Brain microvascular endothelial cell (primary cell): ENCODE measurements around the gene APBA1.

Experiments used
- DNase-seq: peaks from one replicate; pipeline ENCODE4 v3.0.0-alpha.2; 2020
- H3K27ac ChIP-seq: fragments of 250-450 bp; sonication (Bioruptor Pico); 2 replicates; pipeline ENCODE4 v1.5.1; 2020; ENCODE audit warnings: mild to moderate bottlenecking, moderate library complexity
- H3K27me3 ChIP-seq: fragments of 250-450 bp; sonication (Bioruptor Pico); replicated peaks from 2 replicates; pipeline ENCODE4 v1.5.1; 2020; ENCODE audit warnings: mild to moderate bottlenecking
- H3K36me3 ChIP-seq: fragments of 250-450 bp; sonication (Bioruptor Pico); replicated peaks from 2 replicates; pipeline ENCODE4 v1.5.1; 2020; ENCODE audit warnings: mild to moderate bottlenecking
- H3K4me3 ChIP-seq: 2 replicates; pipeline ENCODE4 v1.5.1; 2011; ENCODE audit warnings: low read depth, mild to moderate bottlenecking, control low read depth, low read length, moderate library complexity
- in situ Hi-C: cut with HindIII; loops from 2 replicates; pipeline ENCODE4 v1.10.0; 2017; ENCODE audit warnings: low sequenced_read_pairs, low pct_ligation_motif_present
- TF ChIP-seq, protein P1 (sequence below): IDR thresholded peaks from 2 replicates; pipeline ENCODE4 v1.5.1; 2011; ENCODE audit warnings: low read depth, mild to moderate bottlenecking, moderate library complexity, low read length, control low read depth, inconsistent platforms; ENCODE audit errors: missing control alignments

APBA1 gene

DNA sequence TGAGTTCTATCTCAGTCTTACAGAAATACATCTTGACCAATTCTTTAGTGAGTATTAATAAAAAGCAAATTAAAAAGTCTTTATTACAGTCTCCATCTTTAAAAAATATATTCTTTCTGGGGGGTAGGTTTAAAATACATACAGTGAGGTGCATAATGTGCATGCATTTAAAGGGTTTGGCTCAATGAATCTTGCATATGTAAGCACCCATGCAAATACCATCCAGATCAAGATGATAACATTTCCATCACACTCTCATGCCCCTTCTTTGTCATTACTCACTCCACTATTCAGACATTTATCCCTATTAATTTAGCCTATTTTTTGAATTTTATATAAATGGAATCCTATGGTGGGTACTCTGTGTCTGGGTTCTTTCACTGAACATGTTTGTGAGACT is 113.0 kb downstream of the APBA1 start:
- Histone ChIP-seq H3K4me3 (no peak overlapping the region), H3K27me3 (peaks cover 4% of the 10 kb centered on the region), H3K27ac (no peak overlapping the region), H3K36me3 (no peaks in the 10 kb centered on the region)
- in situ Hi-C loops: no loop called here
- DNase-seq: no peak
- TF ChIP-seq, protein P1, sequence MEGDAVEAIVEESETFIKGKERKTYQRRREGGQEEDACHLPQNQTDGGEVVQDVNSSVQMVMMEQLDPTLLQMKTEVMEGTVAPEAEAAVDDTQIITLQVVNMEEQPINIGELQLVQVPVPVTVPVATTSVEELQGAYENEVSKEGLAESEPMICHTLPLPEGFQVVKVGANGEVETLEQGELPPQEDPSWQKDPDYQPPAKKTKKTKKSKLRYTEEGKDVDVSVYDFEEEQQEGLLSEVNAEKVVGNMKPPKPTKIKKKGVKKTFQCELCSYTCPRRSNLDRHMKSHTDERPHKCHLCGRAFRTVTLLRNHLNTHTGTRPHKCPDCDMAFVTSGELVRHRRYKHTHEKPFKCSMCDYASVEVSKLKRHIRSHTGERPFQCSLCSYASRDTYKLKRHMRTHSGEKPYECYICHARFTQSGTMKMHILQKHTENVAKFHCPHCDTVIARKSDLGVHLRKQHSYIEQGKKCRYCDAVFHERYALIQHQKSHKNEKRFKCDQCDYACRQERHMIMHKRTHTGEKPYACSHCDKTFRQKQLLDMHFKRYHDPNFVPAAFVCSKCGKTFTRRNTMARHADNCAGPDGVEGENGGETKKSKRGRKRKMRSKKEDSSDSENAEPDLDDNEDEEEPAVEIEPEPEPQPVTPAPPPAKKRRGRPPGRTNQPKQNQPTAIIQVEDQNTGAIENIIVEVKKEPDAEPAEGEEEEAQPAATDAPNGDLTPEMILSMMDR: no peak

DNA sequence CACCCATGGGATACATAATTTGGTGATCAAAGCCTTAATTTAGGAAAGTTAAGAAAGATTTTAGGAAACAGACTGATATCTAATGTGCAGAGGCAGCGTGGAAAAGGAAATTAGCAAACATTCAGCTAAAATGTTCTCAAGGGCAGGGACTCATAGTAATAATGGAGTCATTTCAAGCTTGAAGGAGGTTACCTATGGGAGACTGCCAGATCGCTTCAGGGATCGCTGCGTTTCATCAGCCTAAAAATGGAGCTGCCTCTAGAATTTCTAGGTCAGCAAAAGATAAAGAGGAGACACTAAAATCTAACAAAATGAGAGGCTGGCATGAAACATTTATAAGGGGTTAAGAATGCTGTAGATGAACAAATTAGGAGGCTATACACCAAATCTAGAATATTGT is 115.5 kb downstream of the APBA1 start:
- Histone ChIP-seq H3K27ac (no peak overlapping the region), H3K36me3 (no peaks in the 10 kb centered on the region), H3K27me3 (peaks cover 8% of the 10 kb centered on the region), H3K4me3 (no peak overlapping the region)
- in situ Hi-C loops: no loop called here
- TF ChIP-seq, protein P1: no peak
- no peak for DNase-seq

DNA sequence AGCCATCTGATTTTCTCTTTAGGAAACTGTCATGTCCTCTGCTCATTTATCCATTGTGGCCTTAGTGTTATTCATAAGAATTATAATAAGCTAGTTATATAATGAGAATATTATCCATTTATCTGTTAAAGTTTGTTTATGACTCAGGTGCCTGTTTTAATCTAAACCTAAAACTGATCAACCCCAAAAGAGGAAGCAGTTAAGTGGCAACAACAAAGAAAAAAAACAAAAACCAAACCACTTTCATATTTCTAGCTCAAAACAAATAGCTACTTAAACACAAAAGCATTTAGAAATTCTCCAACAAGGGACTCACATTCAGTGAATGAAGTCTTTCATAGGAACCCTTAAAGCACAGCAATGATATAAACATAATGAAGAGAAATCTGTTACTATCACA is 116.4 kb downstream of the APBA1 start:
- in situ Hi-C loops: no loop called here
- no peak overlapping the region for H3K27ac ChIP-seq

DNA sequence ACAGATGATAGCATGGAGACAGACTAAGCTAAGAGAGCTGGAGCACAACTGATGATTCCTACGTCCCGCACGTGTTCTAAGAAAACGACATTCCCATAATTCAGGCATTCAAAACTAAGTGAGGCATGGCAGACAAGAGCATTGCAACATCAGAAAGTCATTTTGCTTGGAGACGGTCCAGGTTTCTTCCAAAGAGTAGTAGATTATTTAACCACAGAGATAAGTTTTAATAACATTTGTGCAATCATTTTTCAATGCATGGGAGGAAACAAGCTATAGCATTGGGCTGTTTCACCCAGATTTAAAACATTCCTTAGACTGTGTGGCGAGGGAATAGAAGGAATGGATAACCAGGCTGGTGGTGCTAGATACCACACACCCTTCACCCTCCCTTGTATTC is 117.2 kb downstream of the APBA1 start:
- H3K27ac ChIP-seq: no peak overlapping the region
- peak; percentile 98 for DNase-seq
- H3K4me3 ChIP-seq: no peak overlapping the region
- H3K36me3 ChIP-seq: no peaks in the 10 kb centered on the region
- peaks cover 8% of the 10 kb centered on the region for H3K27me3 ChIP-seq
- TF ChIP-seq, protein P1: no peak
- in situ Hi-C loops: no loop called here

More for the DNA sequence above, 116.4 kb downstream of the APBA1 start:
- Histone ChIP-seq H3K36me3 (no peaks in the 10 kb centered on the region), H3K4me3 (no peak overlapping the region), H3K27me3 (peaks cover 8% of the 10 kb centered on the region)
- DNase-seq: no peak
- TF ChIP-seq, protein P1: no peak

DNA sequence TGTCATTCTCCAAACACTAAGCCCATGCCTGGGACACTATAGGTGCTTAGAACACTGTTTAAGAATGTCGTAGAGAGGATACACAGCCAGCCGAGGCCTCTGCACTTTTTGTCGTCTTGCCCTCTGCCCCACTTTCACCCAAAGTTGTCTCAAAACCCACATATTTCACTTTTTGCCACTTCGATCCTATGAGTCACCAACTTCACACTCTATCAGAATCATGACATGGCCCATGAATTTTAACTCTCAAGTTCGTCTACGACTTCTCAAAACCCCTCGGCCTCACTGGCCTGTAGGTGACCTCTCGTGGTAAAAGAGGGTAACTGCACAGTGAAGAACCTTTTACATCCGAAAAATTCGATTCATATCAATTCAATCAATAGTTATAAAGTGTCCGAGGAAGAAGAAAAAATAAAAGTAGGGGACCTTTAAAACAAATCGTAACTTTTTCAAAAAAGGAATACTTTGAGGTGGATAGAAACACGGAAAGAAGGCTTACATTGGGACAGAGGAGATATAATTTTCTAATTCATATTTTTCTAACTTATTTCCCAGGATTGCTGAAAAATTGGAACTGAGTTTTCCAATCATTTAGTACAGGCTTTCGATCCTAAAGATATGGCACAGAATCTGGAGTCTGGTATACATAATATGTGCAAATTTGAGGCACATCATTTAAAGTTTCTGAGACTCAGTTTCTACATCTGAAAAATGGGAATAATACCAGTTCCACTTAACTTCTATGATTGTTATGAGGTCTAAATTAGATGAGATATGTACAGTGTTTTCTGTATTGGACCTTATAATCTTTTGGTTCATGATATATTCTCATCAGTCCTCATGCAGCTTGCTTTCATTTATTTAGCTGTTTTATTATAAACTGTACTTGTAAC is 122.6 kb downstream of the APBA1 start:
- Histone ChIP-seq H3K4me3 (no peak overlapping the region), H3K36me3 (no peaks in the 10 kb centered on the region), H3K27ac (no peak overlapping the region), H3K27me3 (peaks cover 8% of the 10 kb centered on the region)
- DNase-seq: peak; percentile 29
- TF ChIP-seq, protein P1: peak; percentile 93
- in situ Hi-C loops: no loop called here
